GM18526 (cell line): ENCODE data around the gene TM9SF4.
A peak's percentile ranks its signal among the peaks of the same experiment; 100 is the strongest.

ENCODE experiments used
- POLR2A ChIP-seq: IDR thresholded peaks from 3 replicates; pipeline ENCODE4 v1.6.1; 2011; ENCODE audit not compliant: insufficient read length; ENCODE audit errors: extremely low read depth

The TM9SF4 gene, protein sequence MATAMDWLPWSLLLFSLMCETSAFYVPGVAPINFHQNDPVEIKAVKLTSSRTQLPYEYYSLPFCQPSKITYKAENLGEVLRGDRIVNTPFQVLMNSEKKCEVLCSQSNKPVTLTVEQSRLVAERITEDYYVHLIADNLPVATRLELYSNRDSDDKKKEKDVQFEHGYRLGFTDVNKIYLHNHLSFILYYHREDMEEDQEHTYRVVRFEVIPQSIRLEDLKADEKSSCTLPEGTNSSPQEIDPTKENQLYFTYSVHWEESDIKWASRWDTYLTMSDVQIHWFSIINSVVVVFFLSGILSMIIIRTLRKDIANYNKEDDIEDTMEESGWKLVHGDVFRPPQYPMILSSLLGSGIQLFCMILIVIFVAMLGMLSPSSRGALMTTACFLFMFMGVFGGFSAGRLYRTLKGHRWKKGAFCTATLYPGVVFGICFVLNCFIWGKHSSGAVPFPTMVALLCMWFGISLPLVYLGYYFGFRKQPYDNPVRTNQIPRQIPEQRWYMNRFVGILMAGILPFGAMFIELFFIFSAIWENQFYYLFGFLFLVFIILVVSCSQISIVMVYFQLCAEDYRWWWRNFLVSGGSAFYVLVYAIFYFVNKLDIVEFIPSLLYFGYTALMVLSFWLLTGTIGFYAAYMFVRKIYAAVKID

DNA sequence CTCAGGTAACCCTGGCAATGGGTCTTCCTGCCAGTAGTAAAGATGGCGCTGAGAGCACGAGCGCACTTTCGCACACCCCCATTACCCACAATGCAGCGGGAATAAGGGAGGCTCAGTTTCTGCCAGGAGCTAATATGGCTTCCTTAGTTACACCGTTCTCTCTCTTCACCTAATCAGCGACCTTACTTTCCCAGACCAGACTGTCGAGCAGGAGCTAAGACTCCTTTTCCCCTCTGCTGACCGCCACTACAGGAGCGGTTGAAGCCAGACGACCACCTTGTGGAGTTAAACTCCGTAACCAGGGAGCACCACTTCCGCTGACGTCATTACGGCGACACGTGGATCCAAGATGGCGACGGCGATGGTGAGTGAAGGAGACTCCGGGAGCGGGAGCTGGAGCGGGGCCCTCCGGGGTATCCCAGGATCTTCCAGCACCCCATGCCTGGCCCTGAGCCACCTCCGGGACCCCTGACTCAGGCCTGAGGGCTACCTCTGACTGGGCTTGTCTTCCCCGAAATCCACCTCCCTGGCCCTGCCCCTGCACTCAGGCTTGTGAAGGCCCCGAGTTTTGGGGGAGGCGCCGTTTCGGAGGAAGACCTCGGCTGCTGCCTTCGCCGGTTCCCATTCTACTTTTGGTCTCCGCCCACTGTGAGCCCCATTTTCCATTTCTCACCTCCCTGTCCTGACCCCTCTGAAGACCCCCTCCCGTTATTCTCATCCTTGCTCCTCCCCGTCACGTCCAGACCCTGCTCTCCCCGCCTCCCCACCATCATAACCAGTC, at the start of gene TM9SF4:
TM9SF4 (plus strand) TSS at position 323 of the 781 bp plus-strand sequence; CDS start at position 350, 27 bp downstream.
- TF ChIP-seq POLR2A = peak; percentile 79

DNA sequence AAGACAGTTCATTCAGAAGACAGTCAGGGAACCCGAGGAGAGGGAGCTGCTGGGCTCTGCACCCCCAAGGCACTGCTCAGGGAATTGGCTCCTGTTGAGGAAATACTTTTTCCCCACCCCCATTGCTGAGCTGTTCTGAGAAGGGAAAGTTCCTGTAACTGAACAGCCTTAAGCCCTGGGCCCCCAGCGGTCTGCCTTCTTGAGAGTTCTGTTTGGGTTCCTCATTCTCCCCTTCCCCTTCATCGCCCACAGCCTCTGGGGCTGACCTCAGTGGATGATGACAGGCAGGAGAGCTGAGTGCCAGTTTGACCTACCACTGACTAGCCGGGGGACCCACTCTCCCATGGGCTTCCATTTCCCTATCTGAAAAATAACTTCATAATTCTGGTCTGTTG, 46.7 kb upstream of the TM9SF4 start:
- no peak for TF ChIP-seq POLR2A

DNA sequence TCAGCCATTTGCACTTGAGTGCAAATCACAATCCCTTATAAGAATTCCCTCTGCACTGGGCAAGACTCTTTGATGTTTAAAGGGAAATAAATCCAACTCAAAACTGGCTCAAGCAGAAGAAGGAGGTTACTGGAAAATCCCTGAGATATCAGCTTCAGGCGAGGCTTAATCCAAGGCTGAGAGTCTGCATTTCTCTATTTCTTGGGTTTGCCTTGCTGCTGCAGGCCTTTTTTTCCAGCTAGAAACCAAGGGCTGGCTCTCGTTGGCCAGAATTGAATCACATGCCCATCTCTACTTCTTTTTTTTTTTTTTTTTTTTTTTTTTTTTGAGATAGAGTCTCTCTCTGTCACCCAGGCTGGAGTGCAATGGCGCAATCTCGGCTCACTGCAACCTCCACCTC, 45.8 kb upstream of the TM9SF4 start:
- TF ChIP-seq POLR2A = no peak

DNA sequence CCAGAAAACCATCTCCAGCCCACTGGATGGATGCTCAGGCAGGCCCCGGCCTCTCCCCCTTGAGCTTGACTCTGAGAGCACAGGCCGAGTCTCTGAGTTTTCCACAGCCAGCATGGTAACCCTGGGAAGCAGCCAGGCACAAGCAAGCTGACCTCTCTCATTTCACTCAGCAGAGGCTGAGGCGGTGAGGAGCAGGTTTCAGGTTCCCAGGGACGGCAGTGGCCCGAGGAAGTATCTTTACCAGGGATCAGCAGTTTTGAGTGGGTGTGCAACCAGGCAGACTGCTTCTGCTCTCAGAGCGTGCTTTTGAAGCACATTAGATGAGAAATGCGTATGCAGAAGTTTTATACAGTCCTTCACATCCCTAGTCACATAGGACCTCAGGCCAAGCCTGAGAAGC, 44.8 kb upstream of the TM9SF4 start:
- no peak for TF ChIP-seq POLR2A

DNA sequence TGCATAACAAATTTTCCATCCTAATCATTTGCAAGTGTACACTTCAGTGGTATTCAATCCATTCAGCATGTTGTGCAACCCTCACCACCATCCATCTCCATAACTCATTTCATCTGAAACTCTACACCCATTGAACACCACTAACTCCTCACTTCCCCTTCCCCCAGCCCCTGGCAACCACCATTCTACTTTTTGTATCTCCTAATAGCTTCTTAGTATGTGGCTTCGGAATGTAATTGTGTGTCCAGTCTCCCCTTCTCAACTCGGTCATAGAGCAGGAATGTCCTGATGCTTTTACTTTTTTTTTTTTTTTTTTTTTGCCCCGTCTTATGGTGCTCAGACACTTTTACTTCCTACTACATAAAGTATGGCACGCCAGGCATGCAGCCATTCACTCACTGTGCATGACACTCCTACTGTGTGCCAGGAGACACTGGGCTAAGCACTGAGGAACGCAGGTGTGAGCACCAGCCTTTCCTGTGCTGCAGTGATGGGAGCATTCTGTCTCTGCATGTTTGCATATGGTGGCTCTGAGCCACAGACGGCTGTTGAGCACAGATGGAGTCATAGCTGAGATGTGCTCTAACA, 42.2 kb upstream of the TM9SF4 start:
- TF ChIP-seq POLR2A = no peak

DNA sequence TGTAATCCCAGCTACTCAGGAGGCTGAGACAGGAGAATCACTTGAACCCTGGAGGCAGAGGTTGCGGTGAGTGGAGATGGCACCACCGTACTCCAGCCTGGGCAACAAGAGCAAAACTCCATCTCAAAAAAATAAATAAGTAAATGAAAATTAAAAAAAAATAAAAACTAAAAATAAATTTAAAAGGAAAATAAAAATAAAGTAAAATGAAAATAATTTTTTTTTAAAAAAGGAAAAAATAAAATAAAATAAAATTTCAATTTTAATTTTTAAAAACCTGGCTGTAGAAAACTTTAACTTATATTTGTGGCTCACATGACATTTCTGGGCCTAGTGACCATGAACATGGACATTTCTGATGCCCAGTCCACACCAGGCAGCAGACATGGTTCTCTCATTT, 41.3 kb upstream of the TM9SF4 start:
- TF ChIP-seq POLR2A = no peak

DNA sequence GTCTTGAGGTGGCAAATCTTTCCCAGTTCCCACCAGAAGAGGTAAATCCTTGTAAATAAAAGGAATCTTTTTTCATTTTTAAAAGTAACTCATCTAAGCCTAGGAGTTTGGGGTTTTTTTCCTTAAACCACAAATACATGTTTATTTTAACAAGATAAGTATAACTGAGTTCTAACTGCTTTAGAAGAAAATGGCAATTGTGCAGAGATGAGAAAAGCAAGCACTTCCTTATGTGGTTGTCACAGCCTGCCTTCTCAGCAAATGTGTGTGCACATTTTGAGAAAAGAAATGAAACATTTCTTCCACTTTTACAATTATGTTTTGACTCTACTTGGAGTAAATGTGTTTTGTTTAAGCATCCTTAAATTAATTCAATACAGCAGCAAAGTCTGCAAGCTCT, 39.8 kb upstream of the TM9SF4 start:
- TF ChIP-seq POLR2A = no peak

DNA sequence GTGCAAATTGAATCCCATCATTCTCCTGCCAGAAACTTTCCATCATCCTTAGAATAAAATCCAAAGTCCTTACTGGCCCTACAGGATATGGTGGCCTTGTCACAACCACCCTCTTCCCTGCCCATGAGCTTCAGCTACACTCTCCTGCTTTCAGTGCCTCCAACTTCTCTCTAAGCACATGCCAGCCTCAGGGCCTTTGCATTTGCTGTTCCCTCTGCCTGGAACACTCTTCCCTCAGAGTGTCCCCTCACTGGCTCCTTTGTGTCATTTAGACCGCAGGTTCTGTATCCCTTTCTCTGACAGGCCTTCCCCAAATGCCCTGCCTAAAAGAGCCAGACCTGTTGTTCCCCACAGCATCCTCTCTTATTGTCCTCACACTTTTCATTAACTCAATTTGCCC, 39.2 kb upstream of the TM9SF4 start:
- TF ChIP-seq POLR2A = no peak

DNA sequence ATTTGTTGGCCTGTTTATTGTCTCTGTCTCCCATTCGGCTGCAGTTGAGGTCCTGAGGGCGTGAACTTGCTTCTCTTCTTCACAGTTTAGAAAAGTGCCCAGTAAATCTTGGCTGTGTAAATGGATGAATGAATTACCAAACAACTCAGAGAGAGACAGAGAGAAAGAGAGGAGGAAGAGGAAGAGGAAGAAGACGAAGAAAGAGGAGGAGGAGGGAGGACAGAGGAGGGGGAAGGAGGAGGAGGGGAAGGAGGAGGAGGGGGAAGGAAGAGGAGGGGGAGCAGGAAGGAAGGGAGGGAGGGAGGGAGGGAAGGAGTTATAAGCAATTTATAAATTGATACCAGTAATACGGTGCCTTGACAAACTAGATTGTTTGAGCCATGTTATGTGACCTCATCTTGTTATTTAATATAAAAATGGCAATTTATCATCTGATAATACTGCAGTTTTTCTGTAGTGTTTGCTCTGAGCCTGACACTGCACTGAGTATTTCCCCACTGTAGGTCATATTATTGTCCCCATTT, 38.8 kb upstream of the TM9SF4 start:
- no peak for TF ChIP-seq POLR2A

DNA sequence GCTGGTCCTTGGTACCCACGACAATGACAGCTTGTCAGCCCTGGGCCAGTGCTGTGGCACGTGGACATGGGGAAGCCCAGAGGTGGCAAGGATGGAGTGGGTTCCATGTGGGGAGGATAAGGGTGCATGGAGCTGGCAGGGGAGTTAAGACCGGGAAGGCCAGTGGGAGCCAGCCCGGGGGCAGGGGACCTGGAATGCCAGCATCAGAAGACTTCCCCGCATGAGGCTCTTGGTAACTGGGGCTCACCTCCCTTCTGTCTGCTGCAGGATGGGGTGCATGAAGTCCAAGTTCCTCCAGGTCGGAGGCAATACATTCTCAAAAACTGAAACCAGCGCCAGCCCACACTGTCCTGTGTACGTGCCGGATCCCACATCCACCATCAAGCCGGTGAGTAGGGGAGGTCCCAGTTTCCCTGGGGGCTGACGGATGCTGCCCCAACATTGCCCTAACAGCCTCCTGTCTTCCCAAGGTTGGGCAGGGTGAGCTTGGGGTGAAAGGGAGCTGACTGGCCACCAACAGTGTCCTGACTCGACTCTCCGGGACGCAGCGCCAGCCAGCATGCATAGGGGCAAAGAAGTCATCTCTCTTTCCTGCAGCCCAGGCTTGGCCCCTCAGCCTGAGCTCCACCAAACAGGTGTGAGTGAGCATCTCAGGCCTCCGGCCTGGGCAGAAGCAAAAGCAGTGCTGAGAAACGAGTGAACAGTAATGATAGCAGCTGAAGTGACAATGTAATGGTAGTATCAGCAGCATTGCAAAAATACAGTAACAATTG, 37.9 kb upstream of the TM9SF4 start:
- TF ChIP-seq POLR2A = no peak

DNA sequence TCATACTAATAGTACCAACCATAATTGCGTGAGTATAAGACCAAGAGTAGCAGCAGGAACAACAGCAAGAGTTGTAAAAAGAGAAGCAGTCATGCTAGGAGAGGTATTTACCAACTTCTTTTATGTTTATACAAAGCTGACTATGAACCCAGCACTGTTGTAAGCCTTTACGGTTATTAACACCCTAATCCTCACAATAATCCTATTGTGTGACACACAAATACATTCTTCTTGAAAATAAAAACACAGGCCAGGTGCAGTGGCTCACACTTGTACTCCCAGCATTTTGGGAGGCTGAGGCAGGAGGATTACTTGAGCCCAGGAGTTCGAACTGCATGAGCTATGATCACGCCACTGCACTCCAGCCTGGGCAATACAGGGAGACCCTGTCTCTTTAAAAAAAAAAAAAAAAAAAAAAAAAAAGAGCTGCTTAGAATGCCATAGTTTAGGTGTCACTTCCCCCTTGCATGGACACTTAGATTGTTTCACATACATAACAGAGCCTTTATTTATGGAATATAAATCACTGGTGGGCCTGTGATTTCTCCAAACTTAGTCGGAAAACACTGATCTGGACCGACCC, 37.3 kb upstream of the TM9SF4 start:
- TF ChIP-seq POLR2A = no peak

DNA sequence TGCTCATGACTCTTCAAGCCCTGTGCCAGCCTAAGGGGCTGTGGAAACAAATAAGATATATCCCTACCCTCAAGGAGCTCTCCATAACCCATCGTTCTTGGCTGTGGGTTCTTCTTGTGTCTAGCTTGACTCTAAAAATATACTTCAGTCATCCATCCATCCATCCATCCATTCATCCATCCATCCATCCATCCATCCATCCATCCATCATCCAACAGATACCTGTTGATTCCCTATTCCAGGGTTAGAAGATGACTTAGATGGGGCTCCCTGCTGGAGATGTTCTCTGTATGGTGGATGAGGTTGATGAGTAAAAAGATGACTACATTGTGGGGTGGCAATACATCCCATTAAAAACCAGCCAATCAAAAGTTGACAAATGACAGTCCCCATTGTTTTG, 34.0 kb upstream of the TM9SF4 start:
- TF ChIP-seq POLR2A = no peak

DNA sequence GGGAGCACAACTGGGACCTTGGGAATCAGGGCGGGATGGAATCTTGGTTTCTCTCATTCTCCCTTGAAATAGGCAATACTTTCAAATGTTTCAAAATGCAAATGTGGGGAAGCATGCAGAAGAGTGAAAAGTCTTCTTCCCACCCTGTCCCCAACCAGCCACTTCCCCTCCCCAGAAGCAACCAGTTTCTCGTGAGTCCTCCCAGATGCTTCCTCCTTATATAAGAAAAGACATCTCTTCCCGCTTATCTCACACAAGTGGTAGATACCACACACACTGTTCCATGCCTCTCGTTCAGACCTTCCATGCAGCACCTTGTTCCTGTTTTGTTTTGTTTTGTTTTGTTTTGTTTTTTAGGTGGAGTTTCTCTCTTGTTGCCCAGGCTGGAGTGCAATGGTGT, 32.3 kb upstream of the TM9SF4 start:
- TF ChIP-seq POLR2A = no peak

DNA sequence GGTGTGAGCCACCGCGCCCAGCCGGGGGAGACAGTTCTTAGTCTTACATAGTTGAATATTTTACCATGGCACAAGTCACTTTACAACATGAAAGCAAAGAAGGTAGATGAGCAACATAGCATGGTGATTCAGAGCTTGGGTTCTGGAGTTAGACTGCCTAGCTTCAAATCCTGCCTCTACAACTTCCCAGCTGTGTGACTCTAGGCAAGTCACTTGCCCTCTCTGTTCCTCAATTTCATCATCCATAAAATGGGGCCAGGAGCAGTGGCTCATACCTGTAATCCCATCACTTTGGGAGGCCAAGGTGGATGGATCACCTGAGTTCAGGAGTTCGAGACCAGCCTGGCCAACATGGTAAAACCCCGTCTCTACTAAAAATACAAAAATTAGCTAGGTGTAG, 31.2 kb upstream of the TM9SF4 start:
- TF ChIP-seq POLR2A = no peak
